SK-N-SH treated with all-trans-retinoic acid at 6 μM for 48 hours (cell line): ENCODE results near the gene SPATA33.
"Not testable (repeated sequence)": the region's sequence is repeated elsewhere in the genome, so short reads cannot be mapped to it uniquely, and the experiment has no call there.

Experiments
- ATAC-seq: fragments of 200-7000 bp; cut with Tn5 transposase; 3 replicates; pipeline ENCODE4 v1.9.1; 2020; ENCODE audit warnings: mild to moderate bottlenecking, moderate library complexity
- ARNTL ChIP-seq: fragments of 450-650 bp; formaldehyde crosslinking; IDR thresholded peaks from 2 replicates; pipeline ENCODE4 v1.5.0; 2020; ENCODE audit warnings: low read depth, mild to moderate bottlenecking, moderate library complexity, borderline replicate concordance
- BACH2 ChIP-seq: fragments of 250-450 bp; sonication (Bioruptor Pico); IDR thresholded peaks from 2 replicates; pipeline ENCODE4 v1.9.0; 2021; ENCODE audit warnings: mild to moderate bottlenecking, borderline replicate concordance
- CREB5 ChIP-seq: fragments of 250-450 bp; sonication (Bioruptor Pico); IDR thresholded peaks from 2 replicates; pipeline ENCODE4 v1.5.1; 2020; ENCODE audit warnings: low read depth, mild to moderate bottlenecking, moderate library complexity
- CSRNP3 ChIP-seq: fragments of 250-450 bp; sonication (Bioruptor Pico); IDR thresholded peaks from 2 replicates; pipeline ENCODE4 v1.5.1; 2021; ENCODE audit warnings: mild to moderate bottlenecking, moderate library complexity
- GLIS3 ChIP-seq: fragments of 250-450 bp; sonication (Bioruptor Pico); IDR thresholded peaks from 2 replicates; pipeline ENCODE4 v1.5.0; 2020; ENCODE audit warnings: mild to moderate bottlenecking, moderate library complexity
- ISL1 ChIP-seq: fragments of 250-450 bp; sonication (Bioruptor Pico); IDR thresholded peaks from 2 replicates; pipeline ENCODE4 v2.1.2; 2022; ENCODE audit warnings: mild to moderate bottlenecking, moderate library complexity
- OSR1 ChIP-seq: fragments of 250-450 bp; sonication (Bioruptor Pico); IDR thresholded peaks from 2 replicates; pipeline ENCODE4 v1.8.0; 2022; ENCODE audit warnings: moderate library complexity, mild to moderate bottlenecking, inconsistent platforms
- PATZ1 ChIP-seq: fragments of 250-450 bp; sonication (Bioruptor Pico); IDR thresholded peaks from 2 replicates; pipeline ENCODE4 v1.8.0; 2020; ENCODE audit warnings: mild to moderate bottlenecking, moderate library complexity, borderline replicate concordance
- POU6F1 ChIP-seq: fragments of 250-450 bp; sonication (Bioruptor Pico); IDR thresholded peaks from 2 replicates; pipeline ENCODE4 v1.8.0; 2021; ENCODE audit warnings: low read depth, mild to moderate bottlenecking, moderate library complexity, borderline replicate concordance
- PPARA ChIP-seq: fragments of 250-450 bp; sonication (Bioruptor Pico); IDR thresholded peaks from 2 replicates; pipeline ENCODE4 v1.5.0; 2020; ENCODE audit warnings: mild to moderate bottlenecking, borderline replicate concordance
- SNAI2 ChIP-seq: fragments of 250-450 bp; sonication (Bioruptor Pico); IDR thresholded peaks from 2 replicates; pipeline ENCODE4 v1.5.0; 2020; ENCODE audit warnings: mild to moderate bottlenecking, moderate library complexity
- TCF4 ChIP-seq: fragments of 250-450 bp; sonication (Bioruptor Pico); IDR thresholded peaks from 2 replicates; pipeline ENCODE4 v1.8.0; 2021; ENCODE audit warnings: mild to moderate bottlenecking, moderate library complexity, borderline replicate concordance
- ZFP3 ChIP-seq: fragments of 250-450 bp; sonication (Bioruptor Pico); IDR thresholded peaks from 2 replicates; pipeline ENCODE4 v1.5.0; 2020; ENCODE audit warnings: mild to moderate bottlenecking, moderate library complexity
- ZFP30 ChIP-seq: fragments of 450-650 bp; formaldehyde crosslinking; IDR thresholded peaks from 2 replicates; pipeline ENCODE4 v1.5.0; 2022; ENCODE audit warnings: mild to moderate bottlenecking, moderate library complexity
- ZNF70 ChIP-seq: fragments of 450-650 bp; formaldehyde crosslinking; IDR thresholded peaks from 2 replicates; pipeline ENCODE4 v1.5.0; 2020; ENCODE audit warnings: mild to moderate bottlenecking, moderate library complexity

Gene SPATA33

GRCh38 chr16:89629827-89630610 lies 27.6 kb upstream of the SPATA33 start:
- TF ChIP-seq CSRNP3 (CRISPR knock-in tag) = no peak
- TF ChIP-seq CREB5 (CRISPR knock-in tag) = no peak
- TF ChIP-seq OSR1 = no peak
- TF ChIP-seq POU6F1 = no peak
- TF ChIP-seq ARNTL (CRISPR knock-in tag) = no peak
- TF ChIP-seq ZFP3 (CRISPR knock-in tag) = no peak
- ATAC-seq = no peak

GRCh38 chr16:89633064-89633631 lies 24.5 kb upstream of the SPATA33 start:
- TF ChIP-seq POU6F1 = no peak
- TF ChIP-seq ZFP30 = no peak
- TF ChIP-seq TCF4 (CRISPR knock-in tag) = peak; percentile 41; the same call in 1 of the 2 replicates
- no peak for TF ChIP-seq BACH2
- no peak for TF ChIP-seq PPARA
- no peak for TF ChIP-seq ARNTL (CRISPR knock-in tag)
- no peak for TF ChIP-seq ISL1
- ATAC-seq = peak; percentile 87

- ATAC-seq = not testable (repeated sequence)
These were observed 22.9 kb upstream of the SPATA33 start for GRCh38 chr16:89634463-89635385.

GRCh38 chr16:89636663-89637062 lies 21.0 kb upstream of the SPATA33 start:
- ATAC-seq = no peak
- TF ChIP-seq ZNF70 (CRISPR knock-in tag) (no peak), PATZ1 (CRISPR knock-in tag) (no peak), PPARA (no peak), SNAI2 (CRISPR knock-in tag) (no peak), OSR1 (no peak), ISL1 (no peak), CREB5 (CRISPR knock-in tag) (no peak), GLIS3 (CRISPR knock-in tag) (no peak)
